GM12872 (cell line): ENCODE results near the gene AP5Z1.

Experiments used
- TF ChIP-seq, protein P1 (sequence below): IDR thresholded peaks from 3 replicates; pipeline ENCODE4 v1.5.1; 2011; ENCODE audit warnings: low read depth, mild to moderate bottlenecking, low read length, moderate library complexity; ENCODE audit not compliant: insufficient read depth

AP5Z1 gene

DNA sequence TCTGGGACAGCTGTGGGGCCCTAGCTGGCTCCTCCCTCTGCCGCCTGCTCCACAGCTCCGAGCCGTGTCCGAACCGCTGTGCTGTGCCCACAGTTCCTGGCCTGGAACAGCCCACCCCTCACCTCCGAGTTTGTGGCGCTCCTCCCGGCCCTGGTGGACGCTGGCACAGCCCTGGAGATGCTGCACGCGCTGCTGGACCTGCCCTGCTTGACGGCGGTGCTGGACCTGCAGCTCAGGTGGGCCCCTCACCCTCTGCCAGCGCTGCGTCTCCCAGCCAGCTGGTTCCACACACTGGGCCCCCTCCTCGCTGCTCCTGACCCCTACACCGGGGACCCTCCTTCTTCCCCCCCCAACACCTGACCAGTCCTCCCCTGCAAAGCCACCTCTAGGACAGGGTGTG is 12.1 kb downstream of the AP5Z1 start:
- TF ChIP-seq, protein P1, sequence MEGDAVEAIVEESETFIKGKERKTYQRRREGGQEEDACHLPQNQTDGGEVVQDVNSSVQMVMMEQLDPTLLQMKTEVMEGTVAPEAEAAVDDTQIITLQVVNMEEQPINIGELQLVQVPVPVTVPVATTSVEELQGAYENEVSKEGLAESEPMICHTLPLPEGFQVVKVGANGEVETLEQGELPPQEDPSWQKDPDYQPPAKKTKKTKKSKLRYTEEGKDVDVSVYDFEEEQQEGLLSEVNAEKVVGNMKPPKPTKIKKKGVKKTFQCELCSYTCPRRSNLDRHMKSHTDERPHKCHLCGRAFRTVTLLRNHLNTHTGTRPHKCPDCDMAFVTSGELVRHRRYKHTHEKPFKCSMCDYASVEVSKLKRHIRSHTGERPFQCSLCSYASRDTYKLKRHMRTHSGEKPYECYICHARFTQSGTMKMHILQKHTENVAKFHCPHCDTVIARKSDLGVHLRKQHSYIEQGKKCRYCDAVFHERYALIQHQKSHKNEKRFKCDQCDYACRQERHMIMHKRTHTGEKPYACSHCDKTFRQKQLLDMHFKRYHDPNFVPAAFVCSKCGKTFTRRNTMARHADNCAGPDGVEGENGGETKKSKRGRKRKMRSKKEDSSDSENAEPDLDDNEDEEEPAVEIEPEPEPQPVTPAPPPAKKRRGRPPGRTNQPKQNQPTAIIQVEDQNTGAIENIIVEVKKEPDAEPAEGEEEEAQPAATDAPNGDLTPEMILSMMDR: no peak

DNA sequence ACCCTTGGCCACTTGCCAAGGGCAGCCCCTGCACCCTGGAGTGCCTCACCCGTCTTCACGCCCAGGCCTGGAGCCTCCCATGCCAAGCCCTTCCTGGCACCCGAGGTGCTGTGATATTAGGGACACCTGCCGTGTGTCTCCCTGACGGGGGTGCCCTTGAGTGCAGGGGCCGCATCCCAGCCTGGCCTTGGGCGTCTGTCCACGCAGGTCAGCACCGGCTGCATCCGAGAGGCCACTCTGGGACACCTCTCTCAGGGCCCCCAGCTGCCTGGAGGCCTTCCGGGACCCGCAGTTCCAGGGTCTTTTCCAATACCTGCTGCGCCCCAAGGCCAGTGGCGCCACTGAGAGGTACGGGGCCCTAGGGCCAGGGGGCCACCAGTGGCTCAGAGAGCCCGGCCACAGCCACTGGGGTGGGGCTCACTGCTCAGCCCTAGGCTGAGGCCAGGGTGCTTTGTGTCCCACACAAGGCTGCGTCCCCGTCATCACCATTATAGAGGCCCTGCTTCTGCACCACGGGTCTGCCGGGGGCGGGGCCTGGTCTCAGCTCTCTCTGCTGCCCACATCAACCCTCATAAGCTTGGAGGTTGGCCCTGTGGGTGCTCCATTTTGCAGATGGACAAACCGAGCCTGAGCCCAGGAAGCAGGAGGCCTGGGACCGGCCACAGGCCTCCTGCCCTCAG is 12.7 kb downstream of the AP5Z1 start:
- TF ChIP-seq, protein P1: no peak

DNA sequence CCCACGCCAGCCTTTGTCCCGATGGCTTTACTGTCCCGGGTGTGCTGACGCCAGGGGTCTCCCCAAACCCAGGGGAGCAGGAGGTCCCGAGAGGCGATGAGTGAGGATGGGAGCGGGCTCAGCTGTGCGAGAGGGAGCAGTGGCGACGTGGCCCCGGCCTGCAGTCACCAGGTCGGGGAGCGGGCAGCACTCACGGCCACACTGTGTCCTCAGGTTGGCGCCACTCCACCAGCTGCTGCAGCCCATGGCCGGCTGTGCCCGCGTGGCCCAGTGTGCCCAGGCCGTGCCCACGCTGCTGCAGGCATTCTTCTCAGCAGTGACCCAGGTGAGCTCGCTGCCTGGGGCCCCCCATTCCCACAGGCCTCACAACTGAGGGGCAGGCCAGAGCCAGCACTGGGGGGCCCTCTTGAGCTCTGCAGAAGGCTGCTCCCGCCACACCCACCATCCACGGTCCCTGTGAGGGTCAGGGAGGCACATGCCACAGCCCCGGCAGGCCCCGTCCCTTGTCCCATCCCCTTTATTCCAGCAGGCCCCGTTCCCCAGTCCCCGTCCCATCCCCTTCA is 13.3 kb downstream of the AP5Z1 start:
- TF ChIP-seq, protein P1: no peak

DNA sequence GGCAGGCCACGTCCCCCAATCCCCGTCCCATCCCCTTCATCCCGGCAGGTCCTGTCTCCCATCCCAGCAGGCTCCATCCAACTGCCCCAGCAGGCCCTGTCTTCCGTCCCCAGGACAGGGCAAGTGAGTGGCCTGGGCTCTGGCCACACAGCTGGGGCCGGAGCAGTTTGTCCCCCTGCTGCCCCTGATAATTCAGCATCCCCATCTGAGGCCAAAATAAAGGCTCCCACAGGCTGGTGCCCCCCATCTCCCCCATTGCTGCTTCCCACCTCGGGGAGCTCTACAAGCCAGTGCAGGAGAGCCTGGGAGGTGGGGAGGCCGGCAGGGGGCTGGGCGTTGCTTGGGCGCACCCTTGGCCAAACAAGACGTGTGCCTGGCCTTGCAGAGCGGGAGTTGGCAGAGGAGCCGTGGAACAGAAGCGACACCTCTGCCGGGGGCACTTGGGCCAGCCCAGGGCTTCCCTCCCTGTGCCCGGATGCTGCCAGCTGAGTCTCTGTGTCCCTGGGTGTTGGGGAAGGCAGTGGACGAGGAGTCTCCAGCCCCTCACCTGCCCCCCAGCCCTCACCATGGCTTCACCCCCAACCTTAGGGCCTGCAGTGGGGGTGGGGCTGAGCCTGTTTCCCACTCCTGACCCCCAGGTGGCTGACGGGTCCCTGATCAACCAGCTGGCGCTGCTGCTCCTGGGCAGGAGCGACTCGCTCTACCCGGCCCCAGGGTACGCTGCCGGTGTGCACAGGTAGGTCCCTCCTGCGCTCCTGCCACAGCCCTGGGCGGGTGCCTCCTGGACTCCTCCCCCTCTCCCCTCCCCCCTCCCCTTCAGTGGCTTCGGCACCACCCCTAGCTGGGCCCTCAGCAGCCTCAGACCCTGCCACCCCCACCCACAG is 14.0 kb downstream of the AP5Z1 start:
- TF ChIP-seq, protein P1: no peak

DNA sequence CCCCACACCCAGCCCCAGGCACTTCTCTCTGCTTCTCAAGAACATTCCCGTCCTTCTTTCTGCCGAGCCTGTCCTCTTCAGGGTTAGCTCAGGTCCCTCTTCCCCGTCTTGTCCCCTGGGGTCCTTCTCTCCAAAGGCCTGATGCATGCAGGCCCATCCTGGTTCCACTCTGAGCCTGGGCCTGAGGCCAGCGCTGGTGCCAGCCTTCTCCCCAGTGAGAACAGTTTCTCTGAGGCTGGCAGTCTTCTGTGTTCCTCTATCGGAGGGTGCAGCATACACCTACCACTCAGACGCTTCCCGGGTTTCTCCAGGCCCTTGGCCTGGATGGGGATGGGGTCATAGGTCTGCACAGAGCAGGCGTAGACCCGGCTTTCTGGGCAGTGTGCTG is 14.6 kb downstream of the AP5Z1 start:
- TF ChIP-seq, protein P1: no peak

DNA sequence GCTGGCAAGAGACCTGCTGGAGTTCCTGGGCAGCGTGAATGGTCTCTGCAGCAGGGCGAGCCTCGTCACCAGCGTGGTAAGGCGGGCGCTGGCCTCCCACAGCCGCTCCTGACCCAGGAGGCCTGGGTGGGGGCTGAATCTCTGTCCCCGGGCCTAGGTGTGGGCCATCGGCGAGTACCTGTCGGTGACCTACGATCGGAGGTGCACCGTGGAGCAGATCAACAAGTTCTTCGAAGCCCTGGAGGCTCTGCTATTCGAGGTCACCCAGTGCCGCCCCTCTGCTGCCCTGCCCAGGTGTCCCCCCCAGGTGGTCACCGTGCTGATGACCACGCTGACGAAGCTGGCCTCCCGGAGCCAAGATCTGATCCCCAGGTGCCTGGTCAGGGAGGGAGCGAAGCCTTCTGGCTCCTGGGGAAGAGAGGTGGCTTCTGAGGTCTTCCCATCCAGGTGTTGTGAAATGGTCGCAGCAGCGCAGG is 15.1 kb downstream of the AP5Z1 start:
- TF ChIP-seq, protein P1: no peak

DNA sequence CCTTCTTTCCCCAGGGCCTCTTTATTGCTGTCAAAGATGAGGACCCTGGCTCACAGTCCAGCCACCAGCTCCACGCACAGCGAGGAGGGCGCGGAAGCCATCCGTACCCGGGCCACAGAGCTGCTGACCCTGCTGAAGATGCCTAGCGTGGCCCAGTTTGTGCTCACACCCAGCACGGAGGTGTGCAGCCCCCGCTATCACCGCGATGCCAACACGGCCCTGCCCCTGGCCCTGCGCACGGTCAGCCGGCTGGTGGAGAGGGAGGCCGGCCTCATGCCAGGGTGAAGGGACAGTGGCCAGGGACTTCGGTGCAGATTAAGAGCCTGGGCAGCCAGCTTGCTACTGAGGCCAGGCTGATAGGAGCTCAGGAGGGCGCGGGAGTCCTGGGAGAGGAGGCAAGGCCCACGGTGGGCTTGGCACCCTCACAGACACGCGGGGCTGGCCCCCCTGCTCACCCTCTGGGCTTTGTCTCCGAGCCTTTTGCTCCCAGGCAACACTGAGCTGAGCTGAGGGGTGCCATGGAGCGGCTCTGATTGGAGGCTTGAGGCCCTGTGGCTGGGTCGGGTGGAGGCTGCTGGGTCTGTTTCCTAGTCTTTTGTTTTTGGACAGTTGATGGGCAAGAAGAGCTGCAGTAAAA is 15.8 kb downstream of the AP5Z1 start:
- TF ChIP-seq, protein P1: no peak
